GM19438 (cell line): Measurements from ENCODE around the gene DIS3L2.
"Not testable (repeated sequence)": the region's sequence is repeated elsewhere in the genome, so short reads cannot be mapped to it uniquely, and the experiment has no call there.

Experiments
- ATAC-seq: cut with Tn5 transposase; IDR thresholded peaks from one replicate; pipeline ENCODE4 v1.9.1; 2021; ENCODE audit warnings: low read depth; ENCODE audit not compliant: unreplicated experiment

DIS3L2 gene

GRCh38 chr2:232113821-232114220 lies 152.3 kb downstream of the DIS3L2 start:
- no peak for ATAC-seq

- ATAC-seq: not testable (repeated sequence)
Observed at GRCh38 chr2:232115728-232116361, 154.3 kb downstream of the DIS3L2 start.

GRCh38 chr2:232116852-232117251 lies 155.3 kb downstream of the DIS3L2 start:
- no peak for ATAC-seq

- no peak for ATAC-seq
Observed at GRCh38 chr2:232117413-232117812, 155.9 kb downstream of the DIS3L2 start.

- ATAC-seq: no peak
Observed at GRCh38 chr2:232120911-232121310, 159.4 kb downstream of the DIS3L2 start.

GRCh38 chr2:232124309-232124708 lies 162.8 kb downstream of the DIS3L2 start:
- ATAC-seq: no peak

- ATAC-seq: no peak
Observed at GRCh38 chr2:232126301-232127099, 165.0 kb downstream of the DIS3L2 start.

GRCh38 chr2:232129483-232129882 lies 168.0 kb downstream of the DIS3L2 start:
- ATAC-seq: no peak

- no peak for ATAC-seq
Observed at GRCh38 chr2:232132181-232132580, 170.7 kb downstream of the DIS3L2 start.

- ATAC-seq: no peak
Observed at GRCh38 chr2:232133078-232133477, 171.6 kb downstream of the DIS3L2 start.

- no peak for ATAC-seq
Observed at GRCh38 chr2:232134939-232135338, 173.4 kb downstream of the DIS3L2 start.

- no peak for ATAC-seq
Observed at GRCh38 chr2:232137356-232138147, 176.0 kb downstream of the DIS3L2 start.

- ATAC-seq: no peak
Observed at GRCh38 chr2:232138441-232138840, 176.9 kb downstream of the DIS3L2 start.

GRCh38 chr2:232139171-232139594 lies 177.7 kb downstream of the DIS3L2 start:
- ATAC-seq: no peak

GRCh38 chr2:232139786-232140562 lies 178.5 kb downstream of the DIS3L2 start:
- ATAC-seq: no peak

GRCh38 chr2:232141591-232141990 lies 180.1 kb downstream of the DIS3L2 start:
- ATAC-seq: no peak

GRCh38 chr2:232142049-232142448 lies 180.5 kb downstream of the DIS3L2 start:
- ATAC-seq: no peak

GRCh38 chr2:232142502-232142901 lies 181.0 kb downstream of the DIS3L2 start:
- ATAC-seq: no peak

GRCh38 chr2:232146294-232146693 lies 184.8 kb downstream of the DIS3L2 start:
- ATAC-seq: no peak

- ATAC-seq: no peak
Observed at GRCh38 chr2:232147440-232148077, 186.0 kb downstream of the DIS3L2 start.
